GM12891 (cell line): ENCODE results near the gene SMAD6.

ENCODE experiments used
- PAX5 ChIP-seq: IDR thresholded peaks from 2 replicates; pipeline ENCODE4 v1.6.1; 2011; ENCODE audit warnings: low read length, moderate library complexity, mild to moderate bottlenecking; ENCODE audit not compliant: insufficient read depth, severe bottlenecking
- POLR2A ChIP-seq: IDR thresholded peaks from 2 replicates; pipeline ENCODE4 v1.6.1; 2011; ENCODE audit warnings: low read depth, low read length, control low read depth
- POLR2AphosphoS5 ChIP-seq: IDR thresholded peaks from 2 replicates; pipeline ENCODE4 v1.6.1; 2011; ENCODE audit warnings: low read depth, low read length, control low read depth
- SPI1 ChIP-seq: IDR thresholded peaks from 2 replicates; pipeline ENCODE4 v1.6.1; 2011; ENCODE audit warnings: low read depth, low read length, control low read depth
- TAF1 ChIP-seq: IDR thresholded peaks from 2 replicates; pipeline ENCODE4 v1.6.1; 2011; ENCODE audit warnings: low read depth, low read length, control low read depth

DNA sequence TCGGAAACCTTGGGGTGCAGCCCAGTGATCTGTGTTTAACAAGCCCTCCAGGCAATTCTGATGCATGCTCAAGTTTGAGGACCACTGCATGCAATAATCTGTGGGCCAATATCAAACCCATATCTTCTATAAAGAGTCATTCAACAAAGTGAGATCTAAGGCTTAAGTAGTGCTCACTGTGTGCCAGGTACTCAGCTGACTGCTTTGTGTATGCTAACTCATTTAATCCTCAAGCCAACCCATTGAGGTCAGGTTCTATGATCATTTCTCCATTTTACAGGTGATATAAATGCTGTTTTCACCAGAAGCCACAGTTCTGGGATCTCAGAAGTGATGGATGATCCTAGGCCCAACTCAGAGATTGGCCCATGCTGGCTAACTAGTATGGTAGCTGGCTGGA is 101.7 kb downstream of the SMAD6 start:
- TF ChIP-seq POLR2A (no peak), POLR2AphosphoS5 (no peak), TAF1 (no peak), SPI1 (no peak), PAX5 (no peak)
